HPDE6-E6E7 (cell line): ENCODE results near the gene NRG3.

Experiments
- DNase-seq: peaks from one replicate; pipeline ENCODE4 v3.0.0; 2011; ENCODE audit warnings: missing footprints; ENCODE audit errors: extremely low spot score

The NRG3 gene

GRCh38 chr10:82468453-82468852 lies 593.5 kb downstream of the NRG3 start:
- no peak for DNase-seq

DNA sequence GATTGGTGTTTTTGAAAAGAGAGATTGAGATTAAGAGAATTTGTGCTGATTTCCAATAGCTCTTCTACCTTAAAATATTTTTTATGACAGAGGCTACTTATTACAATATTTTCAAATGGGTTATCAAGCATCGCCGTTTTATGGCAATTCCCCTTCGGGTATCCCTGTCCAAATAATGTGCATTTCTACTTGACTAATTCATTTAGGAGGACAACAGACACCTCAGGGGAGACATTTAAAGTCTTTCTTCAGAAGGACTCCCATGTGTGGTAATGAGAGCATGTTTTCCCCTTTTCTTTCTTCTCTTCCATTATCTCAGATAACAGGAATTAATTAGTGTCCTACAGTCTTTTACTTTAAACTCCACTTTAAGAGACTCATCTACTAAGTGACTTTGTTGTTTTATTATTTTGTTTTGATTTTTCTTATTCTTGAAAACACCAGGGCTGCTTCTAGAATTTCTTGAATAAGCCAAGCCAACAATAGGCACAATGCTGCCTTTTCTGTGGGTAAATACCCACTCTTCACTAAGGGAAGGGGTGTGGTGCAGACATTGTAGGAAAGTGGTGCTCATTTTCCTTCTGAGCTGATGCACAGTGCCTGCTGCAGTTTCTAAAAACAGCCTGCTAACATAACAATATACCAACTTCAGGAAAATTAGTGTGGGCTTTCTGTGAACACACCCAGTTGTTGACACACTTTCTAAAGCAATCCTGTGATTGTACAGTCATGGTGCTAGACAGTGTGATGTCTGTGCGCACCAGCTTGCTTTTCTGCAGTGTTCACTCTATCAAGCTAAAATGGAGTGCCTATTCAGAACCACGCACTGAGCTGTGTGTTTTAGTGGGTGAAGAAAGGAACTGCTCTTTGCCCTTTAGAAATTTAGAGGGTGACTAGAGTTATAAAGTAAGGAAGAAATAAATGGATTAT lies 597.7 kb downstream of the NRG3 start:
- DNase-seq, result no peak

DNA sequence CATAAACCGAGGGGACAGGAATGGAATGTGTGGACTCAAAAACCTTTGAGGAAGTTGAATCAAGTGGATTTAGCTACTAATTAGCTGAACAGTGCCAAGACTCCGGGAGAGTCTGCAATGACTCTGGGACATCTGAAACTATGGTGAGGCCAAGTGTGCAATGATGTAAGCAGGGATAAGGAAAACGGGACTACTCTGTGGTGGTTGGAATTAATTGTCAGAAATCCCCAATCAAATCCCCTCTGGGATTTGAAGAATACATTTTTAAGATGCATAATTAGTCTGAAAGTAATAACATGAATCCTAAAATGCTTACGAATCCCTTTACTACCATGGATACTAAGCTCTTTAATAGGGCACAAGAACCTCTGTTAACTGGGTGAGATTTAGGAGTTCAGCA lies 602.8 kb downstream of the NRG3 start:
- DNase-seq, result no peak

GRCh38 chr10:82492647-82493046 lies 617.7 kb downstream of the NRG3 start:
- no peak for DNase-seq

DNA sequence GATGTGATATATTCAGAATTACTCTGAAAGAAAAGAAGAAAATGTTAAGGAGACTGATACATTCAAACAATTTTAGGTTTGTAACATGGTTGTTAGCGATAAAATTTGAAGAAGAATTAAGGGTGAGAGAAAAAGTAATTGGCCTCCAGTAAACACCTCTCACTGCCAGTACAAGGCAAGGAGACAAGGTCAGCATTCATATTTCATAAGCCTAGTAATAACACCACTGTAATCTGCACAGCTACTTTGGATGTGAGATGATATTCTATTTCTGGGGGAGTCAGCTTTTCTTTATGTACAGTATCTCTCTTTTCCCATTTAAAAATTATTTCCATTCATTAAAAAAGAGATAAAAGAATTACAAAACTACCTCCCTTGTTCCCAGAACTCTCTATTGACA lies 621.1 kb downstream of the NRG3 start:
- DNase-seq, result no peak

DNA sequence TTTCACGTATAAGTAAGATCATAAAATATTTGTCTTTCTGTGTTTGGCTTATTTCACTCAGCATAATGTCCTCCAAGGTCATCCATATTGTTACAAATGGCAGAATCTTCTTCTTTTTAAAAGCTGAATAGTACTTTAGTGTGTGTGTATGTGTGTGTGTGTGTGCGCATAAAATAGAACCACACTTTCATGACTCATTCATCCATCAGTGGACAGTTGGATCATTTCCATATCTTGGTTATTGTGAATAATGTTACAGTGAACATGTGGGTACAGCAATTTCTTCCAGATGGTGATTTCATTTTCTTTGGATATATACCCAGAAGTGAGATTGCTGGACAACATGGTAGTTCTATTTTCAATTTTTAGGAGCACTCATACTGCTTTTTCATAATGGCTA lies 622.4 kb downstream of the NRG3 start:
- DNase-seq, result no peak

DNA sequence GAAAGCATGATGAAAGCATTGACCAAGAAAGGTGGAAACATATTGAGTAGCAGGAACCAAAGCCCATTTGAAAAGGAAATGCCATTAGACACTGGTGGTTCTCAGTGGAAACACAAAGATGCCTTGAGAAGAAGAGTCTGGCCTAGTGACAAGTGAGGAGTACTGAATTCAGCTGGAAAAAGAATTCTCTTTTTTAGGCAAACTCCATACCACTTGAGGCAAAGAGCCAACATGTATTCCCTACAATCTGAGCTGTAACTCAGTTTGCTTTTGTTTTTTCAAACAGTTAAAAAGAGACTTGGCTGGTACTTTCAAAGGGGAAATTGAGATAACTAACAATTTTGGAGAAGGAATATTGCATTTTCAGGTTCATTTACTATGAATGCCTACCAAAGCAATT lies 624.0 kb downstream of the NRG3 start:
- DNase-seq, result no peak

GRCh38 chr10:82505009-82505408 lies 630.0 kb downstream of the NRG3 start:
- DNase-seq, result no peak

- DNase-seq, result no peak
Measured at GRCh38 chr10:82506680-82507376, 631.8 kb downstream of the NRG3 start.

- DNase-seq, result no peak
Measured at GRCh38 chr10:82515256-82515655, 640.3 kb downstream of the NRG3 start.

DNA sequence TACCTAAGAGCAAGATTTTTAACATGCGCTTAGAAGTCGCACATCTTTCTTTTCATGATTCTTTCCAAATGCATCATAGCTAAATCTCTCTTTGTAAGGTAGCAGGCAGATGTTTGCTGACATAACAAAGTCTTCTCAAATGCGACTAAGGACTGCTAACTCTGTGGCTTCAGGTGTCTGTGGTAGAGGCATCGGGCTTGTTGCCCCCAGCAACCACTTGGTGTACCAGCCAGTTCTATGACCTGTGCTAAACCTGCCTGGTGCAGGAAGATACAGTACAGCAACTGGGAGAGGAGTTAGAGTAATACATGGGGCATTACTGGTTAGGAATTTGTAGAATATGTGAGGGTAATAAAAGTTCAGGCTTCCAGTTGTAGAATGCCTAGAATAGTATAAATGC lies 654.1 kb downstream of the NRG3 start:
- DNase-seq, result no peak

- DNase-seq, result no peak
Measured at GRCh38 chr10:82535457-82535856, 660.5 kb downstream of the NRG3 start.

DNA sequence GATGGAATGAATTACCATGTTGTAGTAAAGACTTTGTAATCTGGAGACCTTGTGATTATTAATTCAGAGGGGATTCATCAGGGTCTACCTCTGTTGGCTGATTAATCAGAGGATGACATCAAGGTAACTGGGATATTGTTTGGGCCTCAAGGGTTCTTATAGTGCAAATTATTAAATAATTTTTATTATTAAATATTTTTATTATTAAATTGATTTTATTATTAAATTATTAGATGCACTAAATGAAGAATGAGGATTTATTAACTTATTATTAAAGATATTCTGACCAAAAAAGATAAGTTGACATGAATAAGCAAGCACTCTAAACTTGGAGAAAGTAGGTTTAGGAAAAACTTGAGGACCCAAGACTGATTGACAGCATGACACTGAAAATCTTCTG lies 661.7 kb downstream of the NRG3 start:
- no peak for DNase-seq

- DNase-seq, result no peak
Measured at GRCh38 chr10:82538272-82538671, 663.3 kb downstream of the NRG3 start.

- DNase-seq, result no peak
Measured at GRCh38 chr10:82543631-82544030, 668.6 kb downstream of the NRG3 start.

GRCh38 chr10:82544377-82544776 lies 669.4 kb downstream of the NRG3 start:
- no peak for DNase-seq

- DNase-seq, result no peak
Measured at GRCh38 chr10:82551506-82551905, 676.5 kb downstream of the NRG3 start.

DNA sequence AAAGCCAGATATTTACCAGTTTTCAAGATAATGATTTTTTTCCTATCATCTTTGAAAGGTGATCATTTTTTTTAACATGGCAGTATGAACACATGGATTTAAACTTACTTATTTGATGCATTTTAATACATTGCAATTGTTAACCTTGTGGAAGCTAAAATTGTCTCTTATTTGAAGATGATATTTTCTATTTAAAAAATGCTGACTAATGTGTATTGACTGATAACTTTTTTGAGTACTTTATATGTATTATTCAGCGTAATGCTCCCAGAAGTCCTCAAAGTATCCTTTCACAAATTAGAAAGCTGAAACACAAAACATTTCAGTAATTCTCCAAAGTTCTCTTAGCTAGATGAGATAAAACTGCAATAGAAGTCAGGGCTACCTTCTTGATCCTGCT lies 677.3 kb downstream of the NRG3 start:
- no peak for DNase-seq

GRCh38 chr10:82554381-82554780 lies 679.4 kb downstream of the NRG3 start:
- DNase-seq, result no peak

- no peak for DNase-seq
Measured at GRCh38 chr10:82558014-82558607, 683.1 kb downstream of the NRG3 start.

DNA sequence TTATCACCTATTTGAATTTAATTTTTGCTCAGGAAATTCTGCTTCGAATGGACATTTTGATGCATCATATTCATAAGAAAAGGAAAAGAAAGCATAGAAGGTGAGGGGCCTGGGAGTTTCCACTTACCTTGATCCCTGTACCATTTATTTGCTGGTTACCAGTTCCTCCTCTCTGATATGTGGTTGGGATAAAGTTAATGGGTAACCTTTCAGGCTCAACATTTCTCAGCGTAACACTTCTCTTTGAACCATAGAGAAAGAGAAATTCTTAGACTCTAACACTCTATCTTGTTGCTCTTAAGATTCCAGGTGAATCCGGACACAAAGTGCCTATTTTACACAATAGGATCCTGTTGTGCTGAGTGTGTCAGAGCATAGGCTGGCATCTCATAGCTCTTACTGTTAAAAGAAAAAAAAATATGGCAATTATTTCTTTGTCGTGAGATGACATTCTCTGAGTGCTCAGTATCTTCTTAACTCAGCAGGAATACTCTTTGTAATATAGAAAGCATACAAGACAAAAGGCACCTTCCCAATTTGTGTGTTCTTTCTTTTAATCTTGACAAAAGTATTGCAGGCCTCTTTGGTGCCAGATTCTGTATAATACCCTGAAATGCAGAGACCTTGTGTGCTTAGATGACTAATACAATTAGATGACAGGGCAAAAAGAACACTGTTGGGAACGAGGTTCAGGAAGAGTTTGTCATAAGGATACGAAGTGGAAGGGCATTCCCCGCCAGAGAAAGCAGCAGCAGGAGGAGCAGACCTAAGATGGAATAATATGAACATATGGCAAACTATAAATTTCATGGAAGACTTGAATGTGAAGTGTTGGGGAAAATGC lies 689.6 kb downstream of the NRG3 start:
- no peak for DNase-seq

- DNase-seq, result no peak
Measured at GRCh38 chr10:82565197-82565575, 690.2 kb downstream of the NRG3 start.
